Measurements from ENCODE around the gene PRPF40B.

DNA sequence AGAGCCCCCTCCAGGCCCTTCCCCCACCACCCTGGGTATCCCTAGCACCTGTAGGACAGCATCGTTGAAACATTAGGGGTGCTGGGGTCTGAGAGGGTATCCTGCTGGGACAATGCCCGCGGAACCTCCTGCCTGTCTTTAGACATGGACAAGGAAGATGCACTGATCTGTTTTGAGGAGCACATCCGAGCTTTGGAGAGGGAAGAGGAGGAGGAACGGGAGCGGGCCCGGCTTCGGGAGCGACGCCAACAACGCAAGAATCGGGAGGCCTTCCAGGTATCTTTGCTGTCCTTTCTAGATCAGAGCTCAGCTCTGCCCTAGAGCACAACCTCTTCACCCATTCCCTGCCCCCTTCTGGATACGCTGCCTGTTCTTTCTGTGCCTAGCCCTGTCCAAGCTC is 13.2 kb downstream of the PRPF40B start:
- TF ChIP-seq CTCF (IDR thresholded peaks at IDR 0.05): no peak
- no peak for TF ChIP-seq POLR2AphosphoS5 (IDR thresholded peaks at IDR 0.05)
